Bronchus fibroblast of lung (primary cell): Measurements from ENCODE around the gene R3HDML. TPM values are rescaled to one million over a fixed set of nuclear protein-coding genes. Genes with fewer than 3 reads are reported as not detected.

ENCODE experiments used
- total RNA-seq: library from RNA; depleted of rRNA; stranded (reverse); fragments of >200 nt; gene quantifications from 2 replicates; pipeline ENCODE4 v1.2.3, GENCODE V29; 2015

R3HDML gene, protein sequence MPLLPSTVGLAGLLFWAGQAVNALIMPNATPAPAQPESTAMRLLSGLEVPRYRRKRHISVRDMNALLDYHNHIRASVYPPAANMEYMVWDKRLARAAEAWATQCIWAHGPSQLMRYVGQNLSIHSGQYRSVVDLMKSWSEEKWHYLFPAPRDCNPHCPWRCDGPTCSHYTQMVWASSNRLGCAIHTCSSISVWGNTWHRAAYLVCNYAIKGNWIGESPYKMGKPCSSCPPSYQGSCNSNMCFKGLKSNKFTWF
- total RNA-seq = not detected in 2 replicates

DNA sequence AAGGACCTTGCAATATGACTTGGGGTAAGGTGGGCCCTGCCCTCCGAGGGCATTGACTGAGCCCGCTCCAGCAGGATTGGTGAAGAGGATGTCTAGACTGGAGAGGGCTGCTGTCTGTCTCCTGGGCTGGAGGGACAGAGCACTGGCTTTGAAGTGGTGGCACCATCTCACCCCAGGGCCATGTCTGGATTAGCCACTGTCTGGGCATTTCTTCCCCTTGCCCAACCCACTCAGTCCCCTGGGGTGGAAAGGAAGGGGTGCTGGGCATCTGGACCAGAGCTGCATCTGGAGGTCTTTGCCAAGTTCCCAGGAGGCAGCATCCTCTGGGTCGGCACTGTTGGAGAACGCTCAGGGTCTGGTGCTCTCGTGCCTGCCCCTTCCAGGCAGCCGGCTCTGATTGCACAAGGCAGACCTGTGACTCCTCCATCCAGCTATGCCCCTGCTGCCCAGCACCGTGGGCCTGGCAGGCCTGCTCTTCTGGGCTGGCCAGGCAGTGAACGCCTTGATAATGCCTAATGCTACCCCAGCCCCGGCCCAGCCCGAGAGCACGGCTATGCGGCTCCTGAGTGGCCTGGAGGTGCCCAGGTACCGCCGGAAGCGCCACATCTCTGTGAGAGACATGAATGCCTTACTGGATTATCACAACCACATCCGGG, at the start of gene R3HDML:
TSS of gene R3HDML (plus strand) at position 319 of the 656 bp plus-strand sequence. CDS start at position 434, 115 bp downstream.

DNA sequence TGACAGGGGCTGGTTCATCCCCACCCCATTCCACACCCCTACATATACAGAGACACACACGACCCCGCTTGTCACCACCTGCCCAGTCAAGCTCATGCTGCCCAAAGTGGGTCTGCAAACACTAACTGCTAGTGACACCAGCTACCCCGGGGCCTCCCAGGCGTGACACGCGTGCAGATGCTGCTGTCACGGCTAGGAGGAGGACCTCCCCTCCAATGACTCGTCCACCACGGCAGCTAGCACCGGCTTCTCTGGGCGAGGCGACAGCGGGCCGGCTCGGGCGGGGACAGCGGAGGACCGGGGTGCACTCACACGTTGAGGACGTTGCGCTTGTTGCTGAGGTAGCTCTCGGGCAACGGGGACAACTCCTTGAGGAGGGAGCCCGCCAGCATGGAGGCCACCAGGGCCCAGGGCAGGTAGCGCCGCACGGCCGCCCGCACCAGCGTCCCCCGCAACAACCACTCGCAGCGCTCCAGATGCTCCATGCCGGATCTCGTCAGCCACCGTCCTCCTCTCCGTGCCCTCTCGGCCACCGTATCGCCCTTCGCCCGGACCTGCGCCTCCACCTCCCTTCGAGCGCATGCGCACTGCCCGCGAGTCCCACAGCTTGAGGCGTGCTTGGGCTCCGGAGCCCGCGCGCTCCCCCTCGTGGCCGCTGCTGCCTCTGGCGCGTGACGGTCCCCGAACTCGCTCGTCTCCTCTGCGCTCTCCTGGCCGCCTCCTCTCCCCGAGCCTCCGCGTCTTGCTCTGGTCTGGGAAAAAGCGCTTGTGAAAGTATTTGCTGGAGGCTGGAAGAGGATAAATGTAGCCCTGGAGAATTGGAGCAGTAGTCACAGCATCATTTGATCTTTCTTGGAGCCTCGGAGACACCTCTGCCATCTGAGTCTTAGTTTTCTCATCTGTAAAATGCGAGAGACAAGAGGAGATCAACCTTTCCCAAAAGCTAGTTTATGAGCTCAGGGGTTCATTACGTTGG, 25.9 kb upstream of the R3HDML start, which contains the start of gene FITM2:
TSS of gene FITM2 (minus strand) at position 539 of the 976 bp plus-strand sequence. CDS start at position 485, 54 bp downstream.

DNA sequence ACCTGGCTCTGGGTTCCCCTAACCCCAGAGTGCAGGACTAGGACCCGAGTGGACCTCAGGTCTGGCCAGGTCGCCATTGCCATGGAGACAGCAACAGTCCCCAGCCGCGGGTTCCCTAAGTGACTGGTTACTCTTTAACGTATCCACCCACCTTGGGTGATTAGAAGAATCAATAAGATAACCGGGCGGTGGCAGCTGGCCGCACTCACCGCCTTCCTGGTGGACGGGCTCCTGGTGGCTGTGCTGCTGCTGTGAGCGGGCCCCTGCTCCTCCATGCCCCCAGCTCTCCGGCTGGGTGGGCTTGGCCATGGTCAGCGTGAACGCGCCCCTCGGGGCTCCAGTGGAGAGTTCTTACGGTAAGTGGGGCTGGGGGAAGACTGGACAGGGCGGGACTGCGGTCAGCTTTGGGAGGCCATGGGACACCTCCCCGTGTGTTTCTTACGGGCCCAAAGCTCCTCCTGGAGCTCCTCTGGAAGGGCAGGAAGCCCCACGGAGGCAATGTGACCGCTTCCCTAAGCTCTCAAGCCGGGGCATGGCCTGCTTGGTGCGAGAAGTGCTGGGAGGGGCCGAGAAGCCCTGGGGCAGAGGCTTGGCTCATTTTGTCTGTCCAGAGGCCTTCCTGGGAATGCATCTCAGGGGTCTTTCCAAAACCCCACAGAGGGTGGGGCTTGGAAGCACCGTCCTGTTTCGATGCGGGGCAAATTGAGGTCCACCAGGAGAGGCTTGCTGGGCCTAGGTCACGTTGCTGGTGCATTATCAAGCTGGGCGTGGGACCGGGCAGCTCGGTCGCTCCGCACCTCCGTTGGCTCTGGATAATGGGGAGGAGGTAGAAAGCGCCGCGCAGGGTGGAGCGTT, 18.9 kb downstream of the R3HDML start, which contains the start of gene HNF4A:
TSS of gene HNF4A (plus strand) at position 202 of the 855 bp plus-strand sequence. CDS start at position 308, 106 bp downstream.

Other genes starting within 250 kb of the R3HDML start
- gene JPH2, start 149.9 kb upstream of the R3HDML start, total RNA-seq = under 0.01 TPM in 2 replicates
- 33.3 and 33.8 TPM in 2 replicates for gene OSER1, start 126.3 kb upstream of the R3HDML start, total RNA-seq
- gene GDAP1L1, start 89.7 kb upstream of the R3HDML start, total RNA-seq = not detected in 2 replicates
- gene FITM2, start 25.8 kb upstream of the R3HDML start, total RNA-seq = 5.9 and 6.8 TPM in 2 replicates
- not detected in 2 replicates for gene HNF4A, start 18.7 kb downstream of the R3HDML start, total RNA-seq
- gene TTPAL, start 138.8 kb downstream of the R3HDML start, total RNA-seq = 15.5 and 18.5 TPM in 2 replicates
- gene SERINC3, start 185.0 kb downstream of the R3HDML start, total RNA-seq = 77.3 and 87.3 TPM in 2 replicates
- gene PKIG, start 245.5 kb downstream of the R3HDML start, total RNA-seq = 70.6 and 81.5 TPM in 2 replicates